B cell (primary cell): ENCODE results near the gene PFKP.

Experiments used
- EZH2 ChIP-seq: IDR thresholded peaks from 2 replicates; pipeline ENCODE4 v1.6.1; 2012; ENCODE audit warnings: borderline replicate concordance, low read depth, mild to moderate bottlenecking, moderate library complexity, low read length; ENCODE audit not compliant: insufficient read depth, poor library complexity, severe bottlenecking
- TF ChIP-seq, protein P1 (sequence below): fragments of 200-600 bp; IDR thresholded peaks from one replicate; pipeline ENCODE4 v1.8.0; 2022; ENCODE audit warnings: antibody characterized with exemption, mild to moderate bottlenecking

DNA sequence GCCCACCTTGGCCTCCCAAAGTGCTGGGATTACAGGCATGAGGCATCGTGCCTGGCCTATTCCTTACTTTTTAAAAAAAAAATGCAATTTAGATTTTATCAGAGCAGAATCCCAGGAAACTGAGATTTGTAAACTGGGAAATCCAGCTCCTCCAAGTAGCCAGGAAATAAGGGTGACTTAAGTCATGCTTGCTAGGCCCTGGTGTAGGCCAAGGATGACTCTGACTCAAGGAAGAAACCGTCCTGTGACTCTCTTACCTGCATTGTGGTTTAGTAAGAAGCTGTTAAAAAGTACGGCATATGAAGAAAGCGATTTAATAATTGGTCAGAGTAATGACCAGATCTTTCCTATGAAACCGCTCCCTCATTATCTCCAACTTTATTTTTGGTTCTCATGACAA lies 10.2 kb downstream of the PFKP start:
- TF ChIP-seq, protein P1, sequence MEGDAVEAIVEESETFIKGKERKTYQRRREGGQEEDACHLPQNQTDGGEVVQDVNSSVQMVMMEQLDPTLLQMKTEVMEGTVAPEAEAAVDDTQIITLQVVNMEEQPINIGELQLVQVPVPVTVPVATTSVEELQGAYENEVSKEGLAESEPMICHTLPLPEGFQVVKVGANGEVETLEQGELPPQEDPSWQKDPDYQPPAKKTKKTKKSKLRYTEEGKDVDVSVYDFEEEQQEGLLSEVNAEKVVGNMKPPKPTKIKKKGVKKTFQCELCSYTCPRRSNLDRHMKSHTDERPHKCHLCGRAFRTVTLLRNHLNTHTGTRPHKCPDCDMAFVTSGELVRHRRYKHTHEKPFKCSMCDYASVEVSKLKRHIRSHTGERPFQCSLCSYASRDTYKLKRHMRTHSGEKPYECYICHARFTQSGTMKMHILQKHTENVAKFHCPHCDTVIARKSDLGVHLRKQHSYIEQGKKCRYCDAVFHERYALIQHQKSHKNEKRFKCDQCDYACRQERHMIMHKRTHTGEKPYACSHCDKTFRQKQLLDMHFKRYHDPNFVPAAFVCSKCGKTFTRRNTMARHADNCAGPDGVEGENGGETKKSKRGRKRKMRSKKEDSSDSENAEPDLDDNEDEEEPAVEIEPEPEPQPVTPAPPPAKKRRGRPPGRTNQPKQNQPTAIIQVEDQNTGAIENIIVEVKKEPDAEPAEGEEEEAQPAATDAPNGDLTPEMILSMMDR = no peak
- no peak for TF ChIP-seq EZH2
